Tibial artery (tissue), 4 donors: ENCODE results near the gene IGF2R.

ENCODE experiments used
- DNase-seq, 2 donors: peaks; one replicate each; pipeline ENCODE4 v3.0.0-alpha.2; 2019
- H3K27ac ChIP-seq, 2 donors: fragments of 200-600 bp; sonication (generic) in 1 of 2; 1 replicate in 1 of 2; 2 replicates in 1 of 2; pipeline ENCODE4 v1.5.1; 2018 to 2019; ENCODE audit warnings: mild to moderate bottlenecking in 1 of 2
- H3K27me3 ChIP-seq, 2 donors: fragments of 200-600 bp; sonication (generic) in 1 of 2; one replicate each; pipeline versions ENCODE4 v1.5.1 to v1.6.0; 2016 to 2019
- H3K36me3 ChIP-seq, 3 donors: fragments of 200-600 bp; sonication (generic) in 2 of 3; one replicate each; pipeline ENCODE4 v1.5.1; 2016 to 2019; ENCODE audit warnings: mild to moderate bottlenecking in 2 of 3
- H3K4me1 ChIP-seq, 4 donors: fragments of 200-600 bp; sonication (generic) in 2 of 4; 1 replicate in 3 of 4; 2 replicates in 1 of 4; pipeline ENCODE4 v1.5.1; 2016 to 2019
- H3K4me3 ChIP-seq, 2 donors: fragments of 200-600 bp; sonication (generic) in 1 of 2; 1 replicate in 1 of 2; 2 replicates in 1 of 2; pipeline ENCODE4 v1.5.1; 2018 to 2019; ENCODE audit warnings: mild to moderate bottlenecking in 2 of 2
- H3K9me3 ChIP-seq, 3 donors: fragments of 200-600 bp; sonication (generic) in 1 of 3; one replicate each; pipeline ENCODE4 v1.5.1; 2016 to 2019
- CTCF ChIP-seq, 2 experiments: fragments of 200-600 bp in 1 of 2; fragments of 450-650 bp in 1 of 2; IDR thresholded peaks; one replicate each; pipeline ENCODE4 v1.5.1; 2017 to 2019; ENCODE audit warnings: antibody characterized with exemption in 2 of 2, mild to moderate bottlenecking in 1 of 2, moderate library complexity in 1 of 2
- intact Hi-C: fragments of 100-400 bp; cut with DNase I; formaldehyde crosslinking; loops from one replicate; pipeline ENCODE4 v1.15.0; 2023; ENCODE audit warnings: low total_unique reads

The IGF2R gene

GRCh38 chr6:160117137-160117536 is 148.3 kb downstream of the IGF2R start:
- Histone ChIP-seq H3K4me3 (no peak overlapping the region), H3K9me3 (no peaks in the 10 kb centered on the region), H3K27ac (no peak overlapping the region), H3K36me3 (peaks cover 0 to 25% (median 7%) of the 10 kb centered on the region in 3 donors), H3K27me3 (no peaks in the 10 kb centered on the region), H3K4me1 (no peaks in the 10 kb centered on the region)
- intact Hi-C loops = no loop called here
- TF ChIP-seq CTCF (IDR thresholded peaks at IDR 0.05) = no peak
- peak in 1 of 2 donors; percentile 25 for DNase-seq

- intact Hi-C loops = no loop called here
- peak in 1 of 2 donors; percentile 41 for DNase-seq
- H3K36me3 ChIP-seq = peaks cover 0 to 26% (median 0%) of the 10 kb centered on the region in 3 donors
- no peaks in the 10 kb centered on the region for H3K4me1 ChIP-seq
- no peak for TF ChIP-seq CTCF (IDR thresholded peaks at IDR 0.05)
- H3K27ac ChIP-seq = no peak overlapping the region
- no peak overlapping the region for H3K4me3 ChIP-seq
- no peaks in the 10 kb centered on the region for H3K27me3 ChIP-seq
- no peaks in the 10 kb centered on the region for H3K9me3 ChIP-seq
These were observed 149.8 kb downstream of the IGF2R start for GRCh38 chr6:160118620-160119229.

GRCh38 chr6:160120087-160120486 is 151.2 kb downstream of the IGF2R start:
- no peak overlapping the region for H3K4me3 ChIP-seq
- intact Hi-C loops = no loop called here
- DNase-seq = no peak
- no peak overlapping the region for H3K27ac ChIP-seq
- no peaks in the 10 kb centered on the region for H3K9me3 ChIP-seq
- H3K36me3 ChIP-seq = peaks cover 0 to 26% (median 0%) of the 10 kb centered on the region in 3 donors
- no peaks in the 10 kb centered on the region for H3K27me3 ChIP-seq
- TF ChIP-seq CTCF (IDR thresholded peaks at IDR 0.05) = no peak
- H3K4me1 ChIP-seq = no peaks in the 10 kb centered on the region

- Histone ChIP-seq H3K27ac (no peak within 1 kb of the TSS), H3K4me3 (no peak within 1 kb of the TSS), H3K36me3 (peaks cover 0 to 26% (median 0%) of the 10 kb centered on the region in 3 donors), H3K27me3 (no peaks in the 10 kb centered on the region), H3K4me1 (no peaks in the 10 kb centered on the region), H3K9me3 (no peaks in the 10 kb centered on the region)
- intact Hi-C loops = no loop called here
- DNase-seq = no peak
- TF ChIP-seq CTCF (IDR thresholded peaks at IDR 0.05) = no peak
These were observed 152.7 kb downstream of the IGF2R start, which contains the start of gene SLC22A1 for GRCh38 chr6:160121558-160121957. Gene SLC22A1, plus strand, starts transcription at chr6:160121815. Its CDS starts 121 bp downstream, at chr6:160121936.

- no peaks in the 10 kb centered on the region for H3K4me1 ChIP-seq
- H3K4me3 ChIP-seq = no peak overlapping the region
- no peak for TF ChIP-seq CTCF (IDR thresholded peaks at IDR 0.05)
- peaks cover 0 to 23% (median 0%) of the 10 kb centered on the region in 3 donors for H3K36me3 ChIP-seq
- no peak overlapping the region for H3K27ac ChIP-seq
- no peaks in the 10 kb centered on the region for H3K9me3 ChIP-seq
- intact Hi-C loops = no loop called here
- peak in 1 of 2 donors; percentile 41 for DNase-seq
- no peaks in the 10 kb centered on the region for H3K27me3 ChIP-seq
These were observed 153.1 kb downstream of the IGF2R start for GRCh38 chr6:160121981-160122380.
